Lower leg skin (tissue), 3 donors: ENCODE data around the gene CCSER1.

ENCODE experiments used
- CTCF ChIP-seq, 3 donors: fragments of 450-650 bp; IDR thresholded peaks; one replicate each; pipeline ENCODE4 v1.5.1; 2016; ENCODE audit warnings: antibody characterized with exemption in 3 of 3, mild to moderate bottlenecking in 3 of 3, moderate library complexity in 2 of 3
- POLR2A ChIP-seq, 2 donors: fragments of 450-650 bp; IDR thresholded peaks; one replicate each; pipeline ENCODE4 v1.6.1; 2016 to 2017; ENCODE audit warnings: antibody characterized with exemption in 2 of 2, mild to moderate bottlenecking in 1 of 2, moderate library complexity in 1 of 2

GRCh38 chr4:91592125-91592524 is 1464.9 kb downstream of the CCSER1 start:
- TF ChIP-seq POLR2A (IDR thresholded peaks at IDR 0.05) (no peak), CTCF (IDR thresholded peaks at IDR 0.05) (no peak)
